GM18498 (cell line): ENCODE data around the gene DRAM1.
"Not testable (repeated sequence)": the region's sequence is repeated elsewhere in the genome, so short reads cannot be mapped to it uniquely, and the experiment has no call there.

Experiments used
- ATAC-seq: cut with Tn5 transposase; IDR thresholded peaks from one replicate; pipeline ENCODE4 v1.9.1; 2021; ENCODE audit warnings: mild to moderate bottlenecking, moderate library complexity; ENCODE audit not compliant: unreplicated experiment

The DRAM1 gene

DNA sequence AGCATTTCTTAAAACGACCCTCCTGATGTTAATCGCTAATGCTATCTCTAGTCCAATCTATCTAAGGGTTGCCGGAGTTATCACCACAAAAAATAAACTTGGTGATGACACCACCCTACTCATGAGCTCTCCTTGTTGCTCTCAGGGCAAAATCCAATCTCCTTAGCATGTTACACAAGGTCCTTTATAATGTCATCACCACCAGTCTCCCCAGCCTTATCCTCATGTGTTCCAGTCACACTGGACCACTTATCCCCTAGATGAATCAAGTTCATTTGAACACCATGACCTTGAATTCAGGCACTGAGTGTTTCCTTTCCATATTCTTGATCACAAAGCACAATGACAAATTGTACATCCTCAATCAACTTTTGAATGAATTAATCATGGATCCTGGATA is 19.0 kb upstream of the DRAM1 start:
- no peak for ATAC-seq

DNA sequence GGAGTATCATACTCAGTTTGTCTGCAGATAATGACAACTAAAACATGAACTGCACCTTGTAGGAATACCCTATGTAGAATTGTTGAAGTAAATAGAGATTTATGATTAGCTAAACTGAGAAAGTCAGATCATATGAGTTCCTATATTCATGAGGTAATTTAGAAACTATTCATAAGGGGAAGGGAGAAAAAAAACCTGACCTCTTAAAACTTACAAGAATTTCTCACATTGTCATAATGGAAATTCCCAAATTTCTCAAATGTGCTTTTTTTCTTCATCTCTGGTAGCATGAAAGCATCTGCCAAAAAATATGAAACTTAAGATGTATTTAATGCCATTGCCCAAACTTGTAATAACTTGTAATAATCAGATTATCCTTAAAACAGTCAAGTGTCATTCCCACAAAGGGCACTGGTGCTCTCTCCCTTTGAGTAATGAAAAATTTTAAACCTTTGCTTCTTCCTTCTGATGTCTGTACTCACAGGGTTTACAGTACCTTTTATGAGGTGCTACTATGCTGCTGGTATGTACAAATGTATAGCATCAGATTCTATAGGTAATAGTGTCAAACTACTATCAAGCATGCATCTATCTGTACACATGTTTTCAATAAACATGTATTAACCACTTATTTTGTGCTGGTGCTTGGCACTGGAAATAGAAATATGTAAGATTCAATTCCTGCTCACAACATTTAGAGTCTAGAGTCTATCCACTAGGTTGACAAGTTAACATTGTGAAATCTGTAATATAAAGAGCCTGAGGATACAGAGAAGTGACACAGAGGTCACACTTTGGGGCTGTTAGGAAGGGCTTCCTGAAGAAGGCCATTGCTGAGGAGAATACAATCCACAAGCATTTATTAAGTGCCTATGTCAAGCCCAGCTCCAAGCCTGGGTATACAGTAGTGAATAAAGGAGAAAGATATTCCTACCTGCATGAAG is 17.4 kb upstream of the DRAM1 start:
- peak; percentile 31 for ATAC-seq

DNA sequence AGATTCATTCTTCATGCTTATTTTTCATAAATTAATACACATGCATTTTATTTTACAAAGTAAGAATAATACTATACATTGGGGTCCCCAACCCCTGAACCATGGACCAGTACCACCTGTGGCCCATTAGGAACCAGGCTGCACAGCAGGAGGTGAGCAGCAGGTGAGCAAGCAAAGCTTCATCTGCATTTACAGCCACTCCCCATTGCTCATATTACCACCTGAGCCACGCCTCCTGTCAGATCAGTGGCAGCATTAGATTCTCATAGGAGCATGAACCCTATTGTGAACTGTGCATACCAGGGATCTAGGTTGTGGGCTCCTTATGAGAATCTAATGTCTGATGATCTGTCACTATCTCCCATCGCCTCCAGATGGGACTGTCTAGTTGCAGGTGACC is 15.7 kb upstream of the DRAM1 start:
- not testable (repeated sequence) for ATAC-seq

DNA sequence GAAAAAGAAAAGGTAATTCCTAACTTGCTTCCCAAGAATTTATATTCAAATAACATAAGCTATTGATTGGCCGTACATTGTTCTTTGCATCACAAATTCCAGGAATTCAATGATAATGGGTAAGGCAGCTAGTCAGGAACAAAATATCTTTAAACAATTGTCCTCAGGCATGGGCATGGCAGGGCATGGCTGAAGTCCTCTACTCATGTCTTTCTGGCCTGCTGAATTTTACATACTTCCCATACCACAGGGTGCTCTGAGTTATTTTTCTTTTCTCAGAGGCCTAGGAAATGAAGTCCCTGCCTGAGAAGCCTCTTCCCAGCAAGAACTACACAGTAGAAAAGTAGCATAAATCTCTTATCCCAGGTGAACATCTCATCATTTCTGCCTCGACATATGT is 15.1 kb upstream of the DRAM1 start:
- ATAC-seq = no peak

DNA sequence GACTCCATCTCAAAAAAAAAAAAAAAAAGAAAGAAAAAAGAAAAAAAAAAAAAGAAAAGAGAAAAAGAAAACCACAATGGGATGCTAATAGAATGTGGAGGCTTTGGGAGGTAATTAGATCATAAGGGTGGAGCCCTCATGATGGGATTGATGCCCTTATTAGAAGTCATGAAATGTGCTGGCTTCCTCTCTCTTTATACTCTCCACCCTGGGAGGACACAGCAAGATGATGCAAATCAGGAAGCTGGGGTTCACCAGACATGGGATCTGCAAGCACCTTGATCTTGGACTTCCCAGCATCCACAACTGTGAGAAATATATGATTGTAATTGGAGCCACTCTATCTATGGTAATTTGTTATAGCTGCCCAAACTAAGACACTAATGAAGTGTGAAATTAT is 13.4 kb upstream of the DRAM1 start:
- ATAC-seq = no peak

DNA sequence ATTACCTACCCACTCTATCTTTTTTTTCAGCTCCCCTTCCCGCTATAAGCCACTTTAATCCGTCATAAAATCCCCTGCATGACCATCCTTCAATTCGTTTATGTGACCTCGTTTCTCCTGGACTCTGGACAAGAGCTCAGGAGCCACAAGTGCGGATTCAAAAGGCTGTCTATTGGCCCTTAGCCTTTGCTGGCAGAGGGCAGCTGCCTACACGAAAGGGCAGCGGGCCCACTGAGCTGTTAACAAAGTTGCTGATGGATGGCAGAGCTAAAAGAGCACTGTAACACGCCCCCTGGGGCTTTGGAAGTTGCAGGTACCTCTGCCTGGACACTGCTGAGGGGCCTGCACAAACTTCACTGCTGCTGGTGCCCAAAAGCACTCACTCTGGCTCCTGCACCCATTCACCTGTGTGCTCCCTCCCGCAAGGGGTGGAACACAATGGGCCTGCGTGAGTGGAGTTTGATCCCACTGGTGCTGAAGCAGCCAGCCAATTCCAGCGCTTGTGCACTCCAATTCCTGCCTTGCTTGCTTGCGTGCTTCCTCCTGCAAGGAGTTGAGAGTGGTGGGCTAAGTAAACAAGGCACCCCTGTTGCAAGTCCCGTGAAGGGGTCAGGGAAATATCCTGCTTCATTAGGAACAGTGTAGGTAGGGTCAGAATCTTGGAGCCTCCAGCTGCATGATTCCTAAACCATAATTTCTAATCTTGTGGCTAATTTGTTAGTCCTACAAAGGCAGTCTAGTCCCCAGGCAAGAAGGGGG is 10.6 kb upstream of the DRAM1 start:
- no peak for ATAC-seq

DNA sequence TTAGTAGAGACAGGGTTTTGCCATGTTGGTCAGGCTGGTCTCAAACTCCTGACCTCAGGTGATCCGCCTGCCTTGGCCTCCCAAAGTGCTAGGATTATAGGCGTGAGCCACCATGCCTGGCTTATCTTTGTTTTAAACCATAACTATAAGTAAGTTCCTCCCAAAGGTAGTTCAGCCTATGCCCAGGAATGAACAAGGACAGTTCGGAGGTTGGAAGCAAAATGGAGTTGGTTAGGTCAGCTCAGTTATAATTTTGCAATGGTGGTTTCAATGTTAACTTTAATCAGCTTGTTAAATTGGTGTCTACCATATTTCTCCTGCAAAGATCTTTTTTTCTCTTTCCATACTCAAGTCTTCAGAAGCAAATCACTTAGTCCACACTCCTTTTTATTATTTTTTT is 9.8 kb upstream of the DRAM1 start:
- ATAC-seq = not testable (repeated sequence)

DNA sequence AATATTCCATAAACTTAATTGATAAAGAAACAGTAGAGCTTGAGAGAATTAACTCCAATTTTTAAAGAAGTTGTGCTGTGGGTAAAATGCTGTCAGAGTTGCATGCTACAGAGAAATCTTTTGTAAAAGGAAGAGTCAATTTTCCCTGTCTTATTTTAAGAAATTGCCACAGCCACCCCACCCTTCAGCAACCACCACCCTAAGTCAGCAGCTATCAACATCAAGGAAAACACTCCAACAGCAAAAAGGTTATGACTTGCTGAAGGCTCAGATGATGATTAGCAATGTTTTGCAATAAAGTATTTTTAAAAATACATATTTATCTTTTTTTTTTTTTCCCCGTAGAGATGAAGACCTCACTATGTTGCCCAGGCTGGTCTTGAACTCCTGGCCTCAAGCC is 6.5 kb upstream of the DRAM1 start:
- ATAC-seq = no peak

DNA sequence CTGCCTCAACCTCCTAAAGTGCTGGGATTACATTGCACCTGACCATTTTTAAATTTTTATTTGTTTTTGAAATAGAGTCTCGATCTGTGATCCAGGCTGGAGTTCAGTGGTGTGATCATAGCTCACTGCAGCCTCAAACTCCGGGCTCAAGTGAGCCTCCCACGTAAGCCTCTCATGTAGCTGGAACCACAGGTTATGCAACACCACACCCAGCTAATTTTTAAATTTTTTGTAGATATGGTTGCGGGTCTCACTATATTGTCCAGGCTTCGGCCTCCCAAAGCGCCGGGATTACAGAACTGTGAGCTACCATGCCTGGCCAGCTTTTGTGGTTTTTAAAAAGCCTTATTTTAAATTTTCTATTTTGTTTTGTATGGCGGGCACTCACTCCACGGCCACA is 2.2 kb upstream of the DRAM1 start:
- ATAC-seq = no peak

DNA sequence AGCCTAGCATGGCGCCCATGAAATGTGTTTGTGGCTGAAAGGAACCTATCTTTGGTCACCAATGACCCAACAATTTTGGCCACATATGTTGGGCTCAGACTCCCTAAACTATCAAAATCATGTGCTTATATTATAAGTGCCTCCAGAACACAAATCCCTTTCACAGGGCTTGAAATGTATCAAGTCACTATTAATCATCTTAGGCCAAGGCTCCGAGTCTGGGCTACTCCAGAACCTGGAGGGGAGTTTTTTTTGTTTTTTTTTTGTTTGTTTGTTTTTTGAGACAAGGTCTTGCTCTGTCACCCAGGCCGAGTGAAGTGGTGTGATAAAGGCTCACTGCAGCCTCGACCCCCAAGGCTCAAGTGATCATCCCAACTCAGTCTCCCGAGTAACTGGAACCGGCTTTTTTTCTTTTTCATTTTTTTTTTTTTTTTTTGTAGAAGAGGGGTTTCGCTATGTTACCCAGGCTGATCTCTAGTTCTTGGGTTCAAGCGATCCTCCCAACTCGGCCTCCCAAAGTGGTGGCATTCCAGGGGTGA is 989 bp upstream of the DRAM1 start:
- no peak for ATAC-seq

DNA sequence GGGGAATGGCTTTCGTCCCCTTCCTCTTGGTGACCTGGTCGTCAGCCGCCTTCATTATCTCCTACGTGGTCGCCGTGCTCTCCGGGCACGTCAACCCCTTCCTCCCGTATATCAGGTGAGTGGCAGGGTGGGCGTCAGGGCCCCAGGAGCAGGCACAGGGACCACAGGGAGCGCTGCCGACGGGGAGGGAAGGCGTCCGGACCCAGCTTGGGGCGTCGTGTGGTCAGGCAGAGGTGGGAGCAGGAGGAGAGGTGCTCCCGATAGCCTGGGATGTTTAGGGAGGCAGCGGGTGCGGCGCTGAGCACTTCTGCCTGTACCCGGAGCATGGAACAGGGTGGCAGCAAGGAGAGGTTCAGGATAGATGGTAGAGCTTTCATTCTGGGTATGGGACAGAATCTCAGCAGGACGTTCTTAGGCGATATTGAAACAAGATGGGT is 444 bp downstream of the DRAM1 start:
- ATAC-seq = peak; percentile 19

DNA sequence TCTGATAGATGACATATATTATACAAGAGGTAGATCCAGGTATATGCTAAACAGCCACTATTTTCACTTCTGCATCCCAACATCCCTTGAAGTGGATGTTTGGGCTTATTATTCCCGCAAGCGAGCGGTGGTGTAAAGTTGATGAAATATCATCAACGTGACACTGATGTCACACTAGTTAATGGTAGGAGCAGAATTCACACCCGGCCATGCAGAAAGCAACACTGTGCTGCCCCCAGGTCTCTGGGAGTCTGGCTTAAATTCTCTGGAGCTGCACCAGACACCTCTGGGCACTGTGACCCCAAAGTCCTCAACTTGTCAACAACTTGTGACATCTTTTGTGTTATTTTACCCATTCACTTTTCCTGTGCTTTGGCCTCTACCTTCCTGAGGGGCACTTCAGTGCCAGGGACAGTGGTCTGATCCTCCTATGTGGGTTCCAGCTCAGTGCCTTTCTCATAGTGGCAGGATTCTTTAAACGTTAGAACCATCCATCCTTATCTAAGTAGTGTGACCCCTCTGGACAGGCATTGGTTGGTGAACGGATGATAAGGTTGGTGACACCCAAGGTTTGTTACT is 952 bp downstream of the DRAM1 start:
- peak; percentile 13 for ATAC-seq

DNA sequence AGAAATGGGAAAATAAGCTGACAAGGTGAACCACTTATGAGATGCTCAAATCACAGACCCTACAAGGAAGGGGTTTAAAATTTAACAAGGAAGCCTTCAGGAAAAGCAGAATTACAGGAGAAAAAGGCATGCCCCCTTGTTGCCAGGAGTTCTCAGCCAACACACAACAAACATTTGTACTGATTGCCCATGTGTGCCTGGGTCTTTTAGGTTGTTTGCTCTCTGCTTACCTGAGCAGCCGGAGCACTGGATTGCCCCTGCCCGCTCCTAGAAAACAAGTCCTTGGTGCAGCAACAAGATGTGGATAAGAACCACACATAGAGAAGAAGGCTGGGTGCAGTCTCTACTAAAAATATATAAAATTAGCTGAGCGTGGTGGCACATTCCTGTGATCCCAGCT is 3.4 kb downstream of the DRAM1 start:
- ATAC-seq = no peak

DNA sequence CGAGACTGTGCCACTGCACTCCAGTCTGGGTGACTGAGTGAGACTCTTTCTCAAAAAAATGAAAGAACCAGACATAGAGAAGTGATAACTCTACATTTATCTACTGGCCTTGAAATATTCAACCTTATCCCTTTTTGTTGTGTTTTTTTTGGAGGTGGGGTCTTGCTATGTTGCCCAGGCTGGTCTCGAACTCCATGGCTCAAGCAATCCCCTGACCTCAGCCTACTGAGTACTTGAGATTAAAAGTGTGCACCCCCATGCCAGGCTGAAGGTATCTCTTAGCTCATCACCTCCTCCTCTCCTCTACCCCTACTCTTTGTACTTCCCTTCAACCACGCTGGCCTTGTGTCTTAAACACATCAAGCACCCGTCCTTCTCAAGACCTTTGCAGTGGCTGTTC is 3.8 kb downstream of the DRAM1 start:
- ATAC-seq = no peak

DNA sequence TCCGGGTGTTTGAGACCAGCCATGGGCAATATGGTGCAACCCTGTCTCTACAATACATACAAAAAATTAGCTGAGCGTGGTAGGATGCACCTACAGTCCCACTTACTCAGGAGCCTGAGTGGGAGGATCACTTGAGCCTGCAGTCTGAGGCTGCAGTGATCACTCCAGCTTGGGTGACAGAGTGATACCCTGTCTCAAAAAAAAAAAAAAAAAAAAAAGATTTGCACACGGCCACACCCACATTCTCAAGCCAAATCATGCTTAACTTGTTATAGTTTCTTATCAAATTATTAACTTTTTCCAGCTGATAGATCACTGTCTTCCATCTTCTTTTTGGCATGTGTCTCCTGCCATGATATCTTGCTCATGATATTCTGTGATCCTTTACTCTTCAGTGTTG is 6.8 kb downstream of the DRAM1 start:
- ATAC-seq = no peak

DNA sequence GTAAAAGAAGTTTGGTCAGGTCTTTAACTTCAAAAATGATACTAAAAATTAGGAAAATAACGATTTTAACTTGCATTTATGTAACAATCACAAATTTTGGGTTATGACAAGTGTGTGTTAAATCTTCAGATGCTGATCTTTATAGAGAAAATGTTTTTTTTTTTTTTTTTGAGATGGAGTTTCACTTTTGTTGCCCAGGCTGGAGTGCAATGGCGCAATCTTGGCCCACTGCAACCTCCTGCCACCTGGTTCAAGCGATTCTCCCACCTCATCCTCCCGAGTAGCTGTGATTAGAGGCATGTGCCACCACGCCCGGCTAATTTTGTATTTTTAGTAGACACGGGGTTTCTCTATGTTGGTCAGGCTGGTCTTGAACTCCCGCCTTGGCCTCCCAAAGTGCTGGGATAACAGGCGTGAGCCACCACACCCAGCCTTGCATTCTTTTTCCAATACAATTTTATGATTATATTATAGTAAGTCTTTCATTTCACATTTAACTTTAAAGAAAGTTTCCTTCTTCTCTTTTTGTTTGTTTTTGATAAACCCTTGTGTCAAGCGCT is 7.5 kb downstream of the DRAM1 start:
- ATAC-seq = not testable (repeated sequence)

DNA sequence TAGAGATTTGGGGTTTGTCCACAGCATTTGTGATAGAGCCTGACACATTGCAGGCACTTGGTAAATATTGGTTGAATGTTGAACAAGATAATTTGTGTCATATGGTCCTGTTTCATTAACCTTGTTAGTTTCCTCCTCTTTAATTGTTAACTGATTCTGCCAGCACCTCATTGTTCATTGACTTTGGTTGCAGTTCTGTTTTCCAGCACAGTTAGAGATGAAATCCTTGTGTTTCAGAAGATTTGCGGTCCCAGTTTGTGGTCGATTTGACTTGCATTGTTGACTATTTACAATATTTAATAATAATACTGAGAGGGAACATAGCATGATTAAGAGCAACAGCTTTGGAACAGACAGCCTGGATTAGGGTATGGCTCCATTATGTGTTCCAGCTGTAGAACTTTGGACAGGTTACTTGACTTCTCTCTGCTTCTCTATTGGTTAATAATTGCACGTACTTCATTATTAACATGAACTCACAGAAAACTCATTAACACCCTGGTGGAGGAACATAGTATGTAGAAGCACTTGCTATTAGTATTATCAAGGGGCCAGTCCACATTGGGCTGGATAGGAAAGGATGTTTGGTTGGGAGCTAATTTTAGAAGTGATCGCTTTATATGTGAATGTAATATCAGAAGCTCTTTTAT is 8.7 kb downstream of the DRAM1 start:
- ATAC-seq = no peak

DNA sequence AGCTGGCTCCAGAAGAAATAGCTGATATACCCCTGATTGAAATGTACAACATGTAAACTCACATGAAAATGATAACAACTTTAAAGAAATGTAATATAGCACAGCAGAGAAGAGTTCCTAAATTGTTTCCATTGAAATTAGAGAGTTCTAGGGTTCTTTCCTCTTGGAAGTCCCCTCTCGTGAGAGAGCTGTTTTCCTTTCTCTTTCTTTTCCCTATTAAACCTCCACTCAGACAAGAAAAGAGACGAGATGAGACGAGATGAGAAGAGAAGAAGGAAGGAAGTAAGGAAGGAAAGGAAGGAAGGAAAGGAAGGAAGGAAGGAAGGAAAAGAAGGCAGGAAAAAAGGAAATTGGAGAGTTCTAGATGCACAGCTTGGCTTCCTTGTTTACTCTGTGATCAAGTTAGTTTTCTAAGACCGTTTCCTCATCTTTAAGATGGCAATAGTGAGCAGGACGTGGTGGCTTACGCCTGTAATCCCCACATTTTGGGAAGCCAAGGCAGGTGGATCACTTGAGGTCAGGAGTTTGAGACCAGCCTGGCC is 11.9 kb downstream of the DRAM1 start:
- no peak for ATAC-seq

DNA sequence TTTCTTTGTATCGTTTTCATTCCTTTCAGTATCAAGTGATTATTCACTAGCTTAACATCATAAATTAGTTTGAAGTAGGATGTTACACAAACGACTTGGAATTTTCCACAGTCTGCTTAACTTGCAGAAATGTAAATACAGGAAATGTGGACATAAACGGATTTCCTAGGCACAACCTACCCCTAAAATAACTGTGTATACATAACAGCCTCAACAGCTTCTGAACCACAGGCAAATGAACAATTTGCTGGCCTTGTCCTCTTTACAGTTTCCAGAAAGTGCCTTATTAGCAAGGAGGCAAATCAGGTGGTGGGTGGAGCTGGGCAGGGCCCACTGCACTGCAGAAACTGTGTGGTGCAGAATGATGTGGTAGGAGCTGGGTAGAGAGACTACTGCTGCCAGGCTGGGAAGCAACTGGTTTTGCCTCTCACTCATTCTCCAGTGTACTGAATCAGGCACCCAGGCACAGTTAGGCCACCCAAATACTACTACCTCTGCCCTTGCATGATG is 14.1 kb downstream of the DRAM1 start:
- ATAC-seq = peak; percentile 96

DNA sequence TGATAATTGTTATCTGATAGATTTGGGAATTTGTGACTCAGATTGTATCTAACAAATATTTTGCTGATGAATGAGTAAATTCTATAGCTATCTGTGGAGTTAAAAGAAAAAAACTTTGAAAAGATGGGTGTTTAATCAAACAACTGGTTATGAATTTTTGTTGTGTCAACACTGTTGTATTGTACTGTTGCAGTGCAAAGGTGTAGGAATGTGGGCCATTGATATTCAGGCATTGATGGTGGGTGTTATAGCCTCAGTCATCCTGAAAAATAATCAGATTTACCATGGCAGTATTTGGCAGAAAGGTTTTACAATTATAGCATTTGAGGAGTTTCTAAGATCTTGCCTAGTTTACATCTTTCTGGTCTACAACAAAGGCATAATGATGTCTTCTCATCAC is 15.4 kb downstream of the DRAM1 start:
- no peak for ATAC-seq
